Activated B cell treated with CpG ODN at 0.5 μM for 24 hours (primary cell): ENCODE data around the gene GTF2F2. TPM values are rescaled to one million over a fixed set of nuclear protein-coding genes. Genes with fewer than 3 reads are reported as not detected.

ENCODE experiments used
- ATAC-seq: fragments of 200-7000 bp; cut with Tn5 transposase; one replicate; pipeline ENCODE4 v1.10.0; 2021; ENCODE audit warnings: low read depth, mild to moderate bottlenecking, moderate library complexity
- CTCF ChIA-PET: fragments of 350-600 bp; sonication (Branson Sonifier 250); formaldehyde crosslinking; loops from one replicate; lab custom pipeline; 2021; ENCODE audit warnings: antibody characterized with exemption; lab: Charles Lee
- POLR2A ChIA-PET: fragments of 350-600 bp; sonication (Branson Sonifier 250); formaldehyde crosslinking; loops from one replicate; lab custom pipeline; 2021; ENCODE audit warnings: antibody characterized with exemption; lab: Charles Lee
- DNase-seq: peaks from one replicate; pipeline ENCODE4 v3.0.0; 2022
- H3K27ac Mint-ChIP-seq: one replicate; pipeline ENCODE4 v1.8.0; 2020; ENCODE audit warnings: mixed read lengths
- H3K27me3 Mint-ChIP-seq: one replicate; pipeline ENCODE4 v1.8.0; 2021; ENCODE audit warnings: mixed read lengths
- H3K36me3 Mint-ChIP-seq: one replicate; pipeline ENCODE4 v1.8.0; 2021; ENCODE audit warnings: low read depth, mixed read lengths
- H3K4me1 Mint-ChIP-seq: one replicate; pipeline ENCODE4 v1.8.0; 2021; ENCODE audit warnings: mixed read lengths
- H3K4me3 Mint-ChIP-seq: one replicate; pipeline ENCODE4 v1.8.0; 2020; ENCODE audit warnings: mild to moderate bottlenecking, mixed read lengths
- H3K9me3 Mint-ChIP-seq: one replicate; pipeline ENCODE4 v1.8.0; 2020; ENCODE audit warnings: mixed read lengths
- intact Hi-C: fragments of 100-400 bp; cut with micrococcal nuclease; formaldehyde crosslinking; loops from one replicate; pipeline ENCODE4 v1.15.1; 2024
- total RNA-seq: library from RNA; stranded (reverse); gene quantifications from 2 replicates; pipeline ENCODE4 v1.2.3, GENCODE V29; 2022
- TF ChIP-seq, protein P1 (sequence below): fragments of 200-600 bp; IDR thresholded peaks from one replicate; pipeline ENCODE4 v1.8.0; 2022; ENCODE audit warnings: antibody characterized with exemption, mild to moderate bottlenecking

The GTF2F2 gene
- total RNA-seq, 1 donor from 2014 or later = 19.8 TPM

DNA sequence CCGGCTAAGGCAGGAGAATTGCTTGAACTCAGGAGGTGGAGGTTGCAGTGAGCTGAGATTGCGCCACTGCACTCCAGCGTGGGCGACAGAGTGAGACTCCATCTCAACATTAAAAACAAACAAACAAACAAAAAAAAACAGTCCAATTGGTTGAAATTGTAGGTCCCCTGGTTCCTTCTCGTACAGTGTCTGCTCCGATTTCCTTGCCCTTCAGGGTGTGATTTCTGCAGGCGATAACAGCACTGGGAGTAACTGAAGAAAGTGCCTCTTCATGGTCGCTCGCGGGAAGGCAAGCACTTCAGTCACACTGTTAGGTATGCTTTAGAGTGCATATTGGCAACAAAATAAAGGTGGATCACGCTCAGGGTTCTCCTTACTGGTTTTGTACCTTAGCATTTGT, 181.0 kb downstream of the GTF2F2 start:
- ATAC-seq (no peak), DNase-seq (no peak)
- Mint-ChIP-seq H3K4me3 (no peak overlapping the region), H3K27me3 (peaks cover 5% of the 10 kb centered on the region), H3K27ac (no peak overlapping the region), H3K4me1 (peaks cover 5% of the 10 kb centered on the region), H3K9me3 (no peaks in the 10 kb centered on the region), H3K36me3 (no peaks in the 10 kb centered on the region)
- CTCF ChIA-PET = no interaction called here
- POLR2A ChIA-PET = no interaction called here
- intact Hi-C loops = no loop called here
- TF ChIP-seq, protein P1, sequence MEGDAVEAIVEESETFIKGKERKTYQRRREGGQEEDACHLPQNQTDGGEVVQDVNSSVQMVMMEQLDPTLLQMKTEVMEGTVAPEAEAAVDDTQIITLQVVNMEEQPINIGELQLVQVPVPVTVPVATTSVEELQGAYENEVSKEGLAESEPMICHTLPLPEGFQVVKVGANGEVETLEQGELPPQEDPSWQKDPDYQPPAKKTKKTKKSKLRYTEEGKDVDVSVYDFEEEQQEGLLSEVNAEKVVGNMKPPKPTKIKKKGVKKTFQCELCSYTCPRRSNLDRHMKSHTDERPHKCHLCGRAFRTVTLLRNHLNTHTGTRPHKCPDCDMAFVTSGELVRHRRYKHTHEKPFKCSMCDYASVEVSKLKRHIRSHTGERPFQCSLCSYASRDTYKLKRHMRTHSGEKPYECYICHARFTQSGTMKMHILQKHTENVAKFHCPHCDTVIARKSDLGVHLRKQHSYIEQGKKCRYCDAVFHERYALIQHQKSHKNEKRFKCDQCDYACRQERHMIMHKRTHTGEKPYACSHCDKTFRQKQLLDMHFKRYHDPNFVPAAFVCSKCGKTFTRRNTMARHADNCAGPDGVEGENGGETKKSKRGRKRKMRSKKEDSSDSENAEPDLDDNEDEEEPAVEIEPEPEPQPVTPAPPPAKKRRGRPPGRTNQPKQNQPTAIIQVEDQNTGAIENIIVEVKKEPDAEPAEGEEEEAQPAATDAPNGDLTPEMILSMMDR = no peak

DNA sequence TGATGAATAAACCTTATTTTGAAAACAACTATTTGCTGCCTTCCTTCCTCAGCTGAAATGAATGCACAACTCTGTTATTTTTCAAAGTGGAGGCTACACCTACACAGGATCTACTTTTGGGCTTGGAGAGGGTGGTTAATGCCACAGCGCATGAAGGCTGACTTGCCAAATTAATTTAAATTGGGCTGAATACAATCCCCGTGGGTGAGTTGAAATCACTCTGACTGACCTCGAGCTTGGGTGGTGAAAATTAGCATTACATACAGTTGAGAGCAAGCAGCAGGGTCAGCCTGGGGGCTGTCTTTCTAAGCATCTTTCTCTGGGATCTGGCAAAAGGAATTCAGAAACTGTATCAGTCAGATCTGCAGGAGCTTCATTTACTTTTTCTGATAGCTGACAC, 182.2 kb downstream of the GTF2F2 start:
- no peak overlapping the region for H3K4me3 Mint-ChIP-seq
- no peaks in the 10 kb centered on the region for H3K4me1 Mint-ChIP-seq
- ChIA-PET CTCF (no interaction called here), POLR2A (interaction anchor here (0.6 kb wide), 1 partner anchor 41 kb away, joined by 3 read pairs; no protein-coding TSS in a partner anchor)
- no peaks in the 10 kb centered on the region for H3K36me3 Mint-ChIP-seq
- no peak overlapping the region for H3K27ac Mint-ChIP-seq
- intact Hi-C loops = no loop called here
- peaks cover 5% of the 10 kb centered on the region for H3K27me3 Mint-ChIP-seq
- no peak for DNase-seq
- ATAC-seq = no peak
- no peaks in the 10 kb centered on the region for H3K9me3 Mint-ChIP-seq
- TF ChIP-seq, protein P1 = no peak

DNA sequence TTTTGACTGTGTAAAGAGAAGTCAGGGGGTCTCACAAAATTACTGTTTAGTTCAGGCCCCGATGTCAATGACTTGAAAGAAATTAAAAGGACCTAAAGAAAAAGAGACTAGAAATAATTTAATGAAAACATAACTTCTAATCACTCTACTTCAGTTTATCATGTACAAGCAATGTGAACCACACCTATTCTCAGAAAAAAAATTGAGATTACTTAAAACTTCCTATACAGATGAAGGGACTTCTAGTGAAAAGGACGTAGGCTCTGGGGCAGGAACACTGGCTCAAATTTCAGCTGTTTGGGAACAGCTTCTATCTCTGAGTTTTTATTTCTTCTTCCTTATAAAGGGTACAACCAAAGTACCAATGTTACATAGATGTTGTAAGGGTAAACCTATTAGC, 182.7 kb downstream of the GTF2F2 start:
- intact Hi-C loops = no loop called here
- no peak overlapping the region for H3K27ac Mint-ChIP-seq
- H3K36me3 Mint-ChIP-seq = no peaks in the 10 kb centered on the region
- no peak overlapping the region for H3K4me3 Mint-ChIP-seq
- H3K9me3 Mint-ChIP-seq = no peaks in the 10 kb centered on the region
- ChIA-PET POLR2A (no interaction called here), CTCF (no interaction called here)
- H3K4me1 Mint-ChIP-seq = no peaks in the 10 kb centered on the region
- H3K27me3 Mint-ChIP-seq = peaks cover 5% of the 10 kb centered on the region
- TF ChIP-seq, protein P1 = no peak
- no peak for DNase-seq
- ATAC-seq = no peak

DNA sequence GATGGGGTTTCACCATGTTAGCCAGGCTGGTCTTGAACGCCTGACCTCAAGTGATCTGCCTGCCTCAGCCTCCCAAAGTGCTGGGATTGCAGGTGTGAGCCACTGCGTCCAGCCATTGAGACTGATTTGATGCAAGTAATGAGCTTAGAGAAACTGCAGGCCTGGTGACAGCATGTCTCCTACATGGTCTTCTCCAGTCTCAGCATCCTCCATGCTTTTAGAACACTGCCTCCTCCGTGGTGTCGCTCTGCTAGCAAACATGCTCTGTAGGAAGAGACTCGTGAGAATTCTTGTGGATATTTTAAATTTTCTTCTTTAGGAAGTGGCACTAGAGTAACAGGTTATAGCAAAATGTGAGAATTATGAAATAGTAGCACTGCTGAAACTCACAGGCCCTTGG, 183.6 kb downstream of the GTF2F2 start:
- ATAC-seq = no peak
- TF ChIP-seq, protein P1 = no peak
- H3K27ac Mint-ChIP-seq = no peak overlapping the region
- no peak for DNase-seq
- POLR2A ChIA-PET = no interaction called here
- H3K36me3 Mint-ChIP-seq = no peaks in the 10 kb centered on the region
- H3K4me3 Mint-ChIP-seq = no peak overlapping the region
- H3K4me1 Mint-ChIP-seq = no peaks in the 10 kb centered on the region
- H3K9me3 Mint-ChIP-seq = no peaks in the 10 kb centered on the region
- CTCF ChIA-PET = no interaction called here
- intact Hi-C loops = no loop called here
- peaks cover 5% of the 10 kb centered on the region for H3K27me3 Mint-ChIP-seq

DNA sequence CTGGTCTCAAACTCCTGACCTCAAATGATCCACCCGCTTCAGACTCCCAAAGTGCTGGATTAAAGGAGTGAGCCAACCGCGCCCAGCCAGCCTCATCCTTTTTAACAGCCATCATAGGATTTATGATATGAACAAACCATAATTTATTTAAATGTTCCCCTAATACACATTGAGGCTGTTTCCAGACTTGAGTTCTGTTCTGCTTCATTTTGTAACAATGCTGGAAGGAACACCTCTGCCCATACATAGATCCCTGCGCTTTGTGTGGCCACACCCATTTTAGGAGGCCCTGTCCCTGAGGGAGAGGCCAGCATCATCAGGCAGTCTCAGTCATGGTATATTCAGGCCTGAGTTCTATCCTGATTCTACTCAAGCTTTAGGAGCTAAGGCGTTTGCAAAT, 184.8 kb downstream of the GTF2F2 start:
- TF ChIP-seq, protein P1 = no peak
- H3K27me3 Mint-ChIP-seq = peaks cover 11% of the 10 kb centered on the region
- peaks cover 6% of the 10 kb centered on the region for H3K4me1 Mint-ChIP-seq
- H3K9me3 Mint-ChIP-seq = no peaks in the 10 kb centered on the region
- ATAC-seq = no peak
- no peak overlapping the region for H3K27ac Mint-ChIP-seq
- intact Hi-C loops = no loop called here
- H3K4me3 Mint-ChIP-seq = no peak overlapping the region
- ChIA-PET POLR2A (no interaction called here), CTCF (no interaction called here)
- no peak for DNase-seq
- no peaks in the 10 kb centered on the region for H3K36me3 Mint-ChIP-seq
